C4-2B (cell line): ENCODE measurements around the gene SPHK2.
A peak's percentile ranks its signal among the peaks of the same experiment; 100 is the strongest.

Source experiments
- H3K27ac ChIP-seq: fragments of 450-650 bp; 2 replicates; pipeline ENCODE4 v1.5.1; 2017
- ZFX ChIP-seq: fragments of 450-650 bp; IDR thresholded peaks from 2 replicates; pipeline ENCODE4 v1.6.1; 2017
- TF ChIP-seq, protein P1 (sequence below): fragments of 450-650 bp; conservative IDR thresholded peaks from 2 replicates; pipeline ENCODE4 v1.5.1; 2017; ENCODE audit warnings: mild to moderate bottlenecking

The SPHK2 gene

DNA sequence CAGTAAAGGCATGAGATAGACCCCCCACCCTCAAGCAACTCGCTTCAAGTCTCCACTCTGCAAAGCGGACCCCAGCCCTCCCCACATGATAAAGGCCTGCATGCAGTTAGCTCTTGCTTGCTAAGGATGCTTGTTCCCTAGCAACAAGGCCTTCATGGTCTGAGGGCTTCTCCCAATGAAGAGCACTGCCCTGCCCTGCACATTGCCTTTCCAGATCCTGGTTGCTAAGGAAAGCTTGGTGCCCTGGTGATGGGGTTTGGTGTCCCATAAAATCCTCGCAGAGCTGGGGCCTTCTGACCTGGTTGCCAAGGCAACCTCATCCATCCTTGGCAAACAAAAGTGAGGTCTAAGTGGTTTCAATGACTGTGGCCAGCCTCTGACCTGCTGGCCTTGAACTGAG lies 11.9 kb downstream of the SPHK2 start:
- H3K27ac ChIP-seq = peak overlapping the region; percentile 93
- TF ChIP-seq, protein P1, sequence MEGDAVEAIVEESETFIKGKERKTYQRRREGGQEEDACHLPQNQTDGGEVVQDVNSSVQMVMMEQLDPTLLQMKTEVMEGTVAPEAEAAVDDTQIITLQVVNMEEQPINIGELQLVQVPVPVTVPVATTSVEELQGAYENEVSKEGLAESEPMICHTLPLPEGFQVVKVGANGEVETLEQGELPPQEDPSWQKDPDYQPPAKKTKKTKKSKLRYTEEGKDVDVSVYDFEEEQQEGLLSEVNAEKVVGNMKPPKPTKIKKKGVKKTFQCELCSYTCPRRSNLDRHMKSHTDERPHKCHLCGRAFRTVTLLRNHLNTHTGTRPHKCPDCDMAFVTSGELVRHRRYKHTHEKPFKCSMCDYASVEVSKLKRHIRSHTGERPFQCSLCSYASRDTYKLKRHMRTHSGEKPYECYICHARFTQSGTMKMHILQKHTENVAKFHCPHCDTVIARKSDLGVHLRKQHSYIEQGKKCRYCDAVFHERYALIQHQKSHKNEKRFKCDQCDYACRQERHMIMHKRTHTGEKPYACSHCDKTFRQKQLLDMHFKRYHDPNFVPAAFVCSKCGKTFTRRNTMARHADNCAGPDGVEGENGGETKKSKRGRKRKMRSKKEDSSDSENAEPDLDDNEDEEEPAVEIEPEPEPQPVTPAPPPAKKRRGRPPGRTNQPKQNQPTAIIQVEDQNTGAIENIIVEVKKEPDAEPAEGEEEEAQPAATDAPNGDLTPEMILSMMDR = no peak
- TF ChIP-seq ZFX = no peak

DNA sequence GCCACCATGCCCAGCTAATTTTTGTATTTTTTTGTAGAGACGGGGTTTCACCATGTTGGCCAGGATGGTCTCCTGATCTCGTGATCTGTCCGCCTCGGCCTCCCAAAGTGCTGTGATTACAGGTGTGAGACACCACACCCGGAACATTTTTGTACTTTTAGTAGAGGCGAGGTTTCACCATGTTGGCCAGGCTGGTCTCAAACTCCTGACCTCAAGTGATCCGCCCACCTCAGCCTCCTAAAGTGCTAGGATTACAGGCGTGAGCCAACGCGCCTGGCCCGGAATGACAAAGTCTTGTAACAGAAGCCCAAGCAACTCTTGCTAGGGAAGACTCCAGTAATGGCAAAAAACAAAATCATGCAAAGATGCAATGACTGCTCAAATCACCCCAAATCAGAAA lies 13.0 kb downstream of the SPHK2 start:
- H3K27ac ChIP-seq = peak overlapping the region; percentile 92

DNA sequence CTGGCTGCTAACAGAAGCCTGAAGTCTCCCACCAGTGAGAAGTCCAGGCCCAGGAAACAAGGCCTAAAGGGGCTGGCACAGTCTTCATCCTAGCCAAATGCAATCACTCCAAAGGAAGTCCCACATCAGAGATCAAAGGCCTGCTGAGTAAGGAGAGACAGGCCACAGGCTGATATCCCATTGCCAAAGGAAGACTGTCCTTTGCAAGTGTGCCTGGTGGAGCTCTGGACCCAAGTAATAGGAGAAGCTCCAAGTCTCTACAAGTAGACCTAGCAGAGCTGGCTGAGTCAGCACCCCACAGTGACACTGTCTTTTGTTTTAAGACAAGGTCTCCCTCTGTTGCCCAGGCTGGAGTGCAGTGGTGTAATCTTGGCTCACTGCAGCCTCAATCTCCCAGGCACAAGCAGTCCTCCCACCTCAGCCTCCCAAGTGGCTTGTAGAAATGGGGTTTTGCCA lies 13.4 kb downstream of the SPHK2 start:
- TF ChIP-seq, protein P1 = no peak
- no peak for TF ChIP-seq ZFX
- peak overlapping the region; percentile 92 for H3K27ac ChIP-seq

DNA sequence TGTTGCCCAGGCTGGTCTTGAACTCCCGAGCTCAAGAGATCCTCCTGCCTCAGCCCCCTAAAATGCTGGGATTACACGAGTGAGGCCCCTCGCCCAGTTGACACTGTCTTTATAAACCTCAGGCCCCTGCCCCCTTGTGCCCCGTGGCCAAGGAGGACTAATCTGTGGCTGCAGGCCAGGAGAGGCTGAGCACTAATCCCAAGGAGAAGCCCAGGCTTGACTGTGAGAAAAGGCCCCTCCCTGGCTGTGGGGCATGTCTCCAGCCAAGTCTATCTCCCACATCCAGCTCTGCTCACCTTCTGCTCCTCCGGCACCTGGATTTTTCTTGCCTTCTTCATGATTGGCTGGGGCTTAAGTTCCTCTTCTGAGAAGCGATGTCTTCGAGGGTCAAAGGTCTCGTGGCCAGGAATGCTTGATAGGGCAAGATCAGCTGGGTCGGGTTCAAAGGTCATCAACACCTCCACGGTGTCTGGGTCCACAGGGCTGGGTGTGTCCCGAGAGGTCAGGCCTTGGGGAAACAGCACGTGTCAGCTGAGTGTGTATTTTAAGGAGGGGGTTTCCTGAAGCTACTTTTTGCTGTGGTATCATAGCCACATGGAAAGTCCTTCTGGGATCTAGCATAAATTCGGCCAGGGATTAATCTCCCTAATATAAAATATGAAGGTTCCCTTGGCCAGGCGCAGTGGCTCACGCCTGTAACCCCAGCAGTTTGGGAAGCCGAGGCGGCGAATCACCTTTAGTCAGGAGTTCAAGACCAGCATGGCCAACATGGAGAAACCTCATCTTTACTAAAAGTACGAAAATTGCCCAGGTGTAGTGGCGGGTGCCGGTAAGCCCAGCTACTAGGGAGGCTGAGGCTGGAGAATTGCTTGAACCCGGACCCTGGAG lies 14.1 kb downstream of the SPHK2 start:
- TF ChIP-seq ZFX = no peak
- TF ChIP-seq, protein P1 = no peak
- H3K27ac ChIP-seq = peak overlapping the region; percentile 92

DNA sequence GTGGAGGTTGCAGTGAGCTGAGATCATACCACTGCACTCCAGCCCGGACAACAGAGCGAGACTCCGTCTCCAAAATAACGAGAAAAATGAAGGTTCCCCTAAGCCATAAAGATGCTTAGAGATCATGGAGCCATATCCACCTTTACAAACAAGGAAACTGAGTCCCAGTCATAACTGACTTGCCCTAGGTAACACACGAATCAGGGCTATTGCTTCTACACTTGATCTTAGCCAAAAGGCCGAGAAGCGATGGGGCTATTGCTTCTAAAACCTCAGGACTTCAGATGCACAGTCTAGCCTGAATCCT lies 14.7 kb downstream of the SPHK2 start:
- H3K27ac ChIP-seq = peak overlapping the region; percentile 92
- TF ChIP-seq, protein P1 = no peak
- no peak for TF ChIP-seq ZFX

DNA sequence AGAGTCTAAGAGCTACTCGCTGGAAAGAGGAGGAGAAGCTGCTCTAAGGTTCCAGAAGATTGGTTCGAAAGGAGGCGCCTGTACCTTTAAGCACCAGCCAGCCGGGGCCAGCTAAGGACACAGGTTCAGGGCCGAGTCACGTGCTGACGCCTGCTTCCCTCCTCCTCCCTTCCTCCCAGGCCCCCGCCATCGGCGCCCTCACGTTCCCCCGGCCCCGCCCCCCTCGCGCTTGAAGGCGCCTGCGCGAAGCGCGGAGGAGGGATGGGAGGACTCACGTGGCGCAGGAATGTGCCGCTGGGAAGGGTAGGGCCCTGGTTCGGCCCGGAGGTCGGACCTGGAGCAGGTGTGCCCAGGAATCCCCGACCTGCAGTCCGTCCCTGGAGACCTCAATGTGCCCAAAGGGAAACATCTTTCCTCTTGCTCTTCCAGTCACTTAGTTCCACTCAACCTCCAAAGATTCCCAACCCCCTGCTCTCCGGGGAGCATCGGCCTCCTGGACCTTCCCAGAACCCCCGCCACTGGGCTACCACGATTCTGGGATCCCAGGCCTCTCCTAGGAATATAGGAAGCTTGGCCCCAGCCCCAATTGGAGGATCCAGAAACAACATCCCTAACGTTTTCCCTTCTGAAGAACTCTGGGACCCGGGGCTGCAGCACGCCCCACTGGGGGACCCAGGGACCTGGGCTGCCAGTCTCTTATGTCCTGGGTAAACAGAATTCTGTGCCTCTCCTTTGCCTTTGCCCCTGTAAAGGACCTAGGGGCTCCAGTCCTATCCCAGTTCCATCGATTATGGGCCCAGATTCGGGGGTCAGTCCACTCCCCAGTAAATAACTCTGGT lies 15.3 kb downstream of the SPHK2 start:
- no peak for TF ChIP-seq ZFX
- peak overlapping the region; percentile 92 for H3K27ac ChIP-seq

DNA sequence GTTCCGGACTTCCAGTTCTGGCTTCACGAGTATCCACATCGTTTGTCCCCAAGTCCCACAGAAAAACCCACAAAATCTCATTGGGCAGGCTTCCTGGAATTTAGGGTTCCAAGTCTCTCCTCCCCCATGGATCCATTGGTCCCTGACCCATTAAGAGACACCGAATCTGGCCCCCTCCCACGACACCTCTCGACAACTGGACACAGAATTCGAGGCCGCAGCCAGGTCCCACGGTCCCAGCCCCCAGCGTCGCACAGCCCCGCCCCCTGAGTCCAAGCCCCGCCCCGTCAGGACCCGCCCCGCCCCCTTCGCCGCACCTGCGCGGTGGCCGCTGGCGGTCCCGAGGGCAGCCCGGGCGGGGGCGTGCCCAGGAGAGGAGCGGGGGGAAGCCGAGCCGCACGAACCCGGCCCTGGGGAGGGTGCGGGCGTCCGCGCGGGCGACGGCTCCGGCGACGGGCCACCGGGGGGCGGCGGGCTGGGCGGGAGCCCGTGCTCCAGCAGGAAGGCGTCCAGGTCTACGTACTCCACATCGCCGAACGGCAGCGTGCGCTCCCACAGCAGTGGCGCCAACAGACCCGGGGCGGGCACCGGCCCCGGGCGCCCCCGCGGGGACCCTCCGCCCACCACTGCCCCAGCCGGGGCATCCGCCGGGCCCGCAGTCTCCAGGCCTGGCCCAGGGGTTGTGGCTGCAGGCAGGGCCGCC lies 16.1 kb downstream of the SPHK2 start:
- H3K27ac ChIP-seq = peak overlapping the region; percentile 92
- no peak for TF ChIP-seq ZFX
- TF ChIP-seq, protein P1 = no peak
